Embryonic facial prominence (tissue), 1 donor: ENCODE results near the gene MRFAP1.

Source experiments
- DNase-seq: peaks from one replicate; pipeline ENCODE4 v3.0.0-alpha.2; 2016; ENCODE audit errors: extremely low spot score

Gene MRFAP1

DNA sequence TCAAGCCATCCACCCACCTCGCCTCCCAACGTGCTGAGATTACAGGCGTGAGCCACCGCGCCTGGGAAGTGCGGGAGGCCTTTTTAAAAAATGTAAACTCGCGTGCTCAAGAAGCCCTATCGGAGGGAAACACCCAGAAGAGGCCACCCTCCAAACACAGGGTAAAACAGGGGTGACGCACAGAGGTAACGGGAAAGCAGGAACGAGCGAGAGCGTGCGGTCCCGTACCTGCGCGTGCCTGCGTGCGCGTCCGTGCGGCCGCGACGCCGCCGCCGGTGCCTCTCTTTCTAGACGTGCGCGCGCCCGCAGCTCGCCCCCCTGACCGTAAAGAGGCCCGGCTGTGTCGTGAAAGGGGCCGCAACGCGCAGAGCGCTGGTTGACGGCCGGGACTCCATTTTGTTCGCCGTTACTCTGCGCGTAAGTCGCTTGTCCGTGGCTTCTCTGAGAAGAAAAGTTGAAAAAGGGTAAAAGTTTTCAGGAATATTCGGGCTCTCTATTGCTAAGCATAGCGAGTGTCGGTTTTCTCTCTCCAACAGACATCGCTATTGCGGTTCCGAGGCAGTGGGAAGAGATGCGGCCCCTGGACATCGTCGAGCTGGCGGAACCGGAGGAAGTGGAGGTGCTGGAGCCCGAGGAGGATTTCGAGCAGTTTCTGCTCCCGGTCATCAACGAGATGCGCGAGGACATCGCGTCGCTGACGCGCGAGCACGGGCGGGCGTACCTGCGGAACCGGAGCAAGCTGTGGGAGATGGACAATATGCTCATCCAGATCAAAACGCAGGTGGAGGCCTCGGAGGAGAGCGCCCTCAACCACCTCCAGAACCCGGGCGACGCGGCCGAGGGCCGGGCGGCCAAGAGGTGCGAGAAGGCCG lies at the start of gene MRFAP1:
TSS of gene MRFAP1 (plus strand) at position 394 of the 872 bp plus-strand sequence. CDS start at position 572, 178 bp downstream.
- peak; percentile 91 for DNase-seq

DNA sequence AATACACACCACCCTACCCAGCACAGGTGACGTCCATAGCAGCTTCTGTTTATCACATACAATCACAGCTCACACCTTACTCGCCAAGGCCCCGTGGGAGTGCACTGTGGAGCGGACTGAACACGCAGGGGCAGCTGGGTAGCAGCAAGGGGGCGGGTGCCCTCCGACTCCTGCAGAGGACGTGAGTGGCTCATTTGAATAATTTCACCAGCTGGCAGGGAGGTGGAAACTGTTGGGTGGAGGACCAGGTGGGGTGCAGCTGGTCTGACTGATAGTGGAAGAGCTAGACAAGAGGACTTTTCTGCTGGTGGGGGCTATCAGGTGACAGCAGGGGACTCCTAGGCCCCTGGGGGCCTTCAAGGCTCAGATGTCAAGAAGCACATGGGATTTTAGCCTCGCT lies 49.2 kb upstream of the MRFAP1 start:
- no peak for DNase-seq

- no peak for DNase-seq
Measured at GRCh38 chr4:6591781-6592180, 48.7 kb upstream of the MRFAP1 start.

DNA sequence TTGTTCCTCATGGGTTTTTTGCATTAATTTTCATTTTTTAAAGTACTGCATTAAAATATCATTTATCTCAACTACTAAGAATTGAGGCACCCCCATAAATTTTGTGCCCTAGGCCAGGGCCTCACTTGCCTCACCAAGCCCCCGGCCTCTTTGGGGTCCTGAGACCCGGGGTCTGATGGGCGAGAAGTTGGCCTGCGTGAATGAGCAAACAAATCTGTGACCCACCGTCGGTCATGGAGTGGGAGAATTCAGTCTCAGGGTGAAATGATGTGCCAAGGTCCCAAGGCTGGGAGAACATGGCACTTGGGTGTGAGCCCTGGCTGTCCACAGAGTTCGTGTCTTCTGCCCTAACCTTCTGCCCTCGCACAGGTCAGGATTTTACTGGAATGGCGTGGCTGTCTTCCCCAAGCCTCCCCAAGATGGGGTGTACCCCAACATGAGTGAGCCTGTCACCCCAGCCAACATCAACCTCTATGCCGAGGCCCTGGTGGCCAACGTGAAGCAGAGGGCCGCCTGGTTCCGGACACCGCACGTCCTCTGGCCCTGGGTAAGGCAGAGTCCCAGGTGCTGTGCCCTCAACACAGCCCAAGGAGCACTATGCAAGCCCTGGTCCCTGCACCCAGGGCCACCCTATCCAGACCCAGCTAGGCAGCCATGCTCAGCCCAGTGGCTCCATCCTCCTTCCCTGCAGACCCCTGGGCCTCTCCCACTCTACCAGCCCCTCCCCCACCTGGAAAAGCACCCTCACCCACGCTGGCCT lies 47.5 kb upstream of the MRFAP1 start:
- no peak for DNase-seq

- DNase-seq, result no peak
Measured at GRCh38 chr4:6594341-6594740, 46.1 kb upstream of the MRFAP1 start.

GRCh38 chr4:6594826-6595355 lies 45.6 kb upstream of the MRFAP1 start:
- no peak for DNase-seq

GRCh38 chr4:6595897-6596537 lies 44.5 kb upstream of the MRFAP1 start:
- no peak for DNase-seq

GRCh38 chr4:6596948-6597347 lies 43.5 kb upstream of the MRFAP1 start:
- no peak for DNase-seq

- DNase-seq, result no peak
Measured at GRCh38 chr4:6598127-6598526, 42.4 kb upstream of the MRFAP1 start.

DNA sequence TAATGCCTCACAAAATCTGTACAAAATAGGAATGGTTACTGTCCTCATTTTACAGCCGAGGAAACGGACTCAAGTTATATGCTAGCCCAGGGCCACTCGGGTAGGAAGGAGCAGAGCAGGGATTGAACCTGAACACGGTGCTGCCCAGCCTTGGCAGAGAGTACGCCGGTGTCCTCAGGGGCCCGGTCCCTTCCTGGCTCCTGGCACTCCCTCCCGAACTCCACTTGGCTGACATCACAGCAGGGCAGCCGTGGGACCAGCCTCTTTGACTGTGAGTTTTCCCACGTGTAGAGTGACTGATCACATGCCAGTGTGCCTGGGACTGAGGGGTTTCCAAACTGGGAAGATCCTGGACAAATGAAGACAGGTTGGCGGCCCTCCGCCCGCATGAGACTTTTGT lies 41.8 kb upstream of the MRFAP1 start:
- no peak for DNase-seq

DNA sequence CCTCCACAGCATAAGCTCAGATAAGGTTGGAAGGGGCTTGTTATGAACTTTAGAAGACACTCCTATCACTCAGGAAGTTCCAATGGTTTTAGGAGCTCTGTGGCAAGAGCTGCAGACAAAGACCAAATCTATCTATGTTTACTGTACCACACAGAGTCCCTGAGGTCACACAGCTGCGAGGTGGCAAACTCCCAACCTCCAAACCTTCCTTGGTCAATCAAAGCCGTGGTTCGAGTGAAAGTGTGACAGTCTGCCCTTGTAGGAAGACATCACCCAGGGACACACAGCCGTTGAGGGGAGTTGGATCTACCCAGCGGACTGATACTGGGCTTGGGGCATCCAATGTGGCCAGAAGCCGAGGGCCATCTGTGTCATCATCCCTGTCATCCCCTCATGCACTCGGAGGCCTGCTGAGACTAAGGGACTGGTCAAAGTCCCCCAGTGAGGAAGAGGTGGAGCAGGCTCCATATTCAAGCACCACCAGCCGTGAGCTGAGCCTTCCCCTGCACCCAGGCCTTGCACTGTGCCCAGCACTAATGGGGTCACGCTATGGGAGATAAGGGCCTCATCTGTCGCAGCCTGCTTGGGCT lies 38.7 kb upstream of the MRFAP1 start:
- no peak for DNase-seq

DNA sequence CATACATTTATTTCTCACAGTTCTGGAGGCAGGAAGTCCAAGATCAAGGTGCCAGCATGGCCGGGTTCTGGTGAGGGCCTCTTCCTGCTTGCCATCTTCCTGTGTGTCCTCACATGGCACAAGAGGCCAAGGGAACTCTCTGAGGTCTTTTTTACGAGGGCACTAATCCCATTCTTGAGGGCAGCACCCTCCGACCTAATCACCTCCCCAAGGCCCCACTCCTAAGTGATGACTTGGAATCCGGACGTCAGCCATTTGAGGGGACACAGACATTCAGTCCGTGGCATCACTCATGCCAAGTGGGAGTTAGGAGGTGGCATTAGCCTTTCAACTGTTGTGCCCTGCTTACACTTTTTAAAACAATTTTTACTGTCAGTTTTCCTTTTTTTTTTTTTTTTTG lies 38.2 kb upstream of the MRFAP1 start:
- no peak for DNase-seq

- no peak for DNase-seq
Measured at GRCh38 chr4:6603128-6603527, 37.4 kb upstream of the MRFAP1 start.

GRCh38 chr4:6605114-6605513 lies 35.4 kb upstream of the MRFAP1 start:
- no peak for DNase-seq

GRCh38 chr4:6605605-6606004 lies 34.9 kb upstream of the MRFAP1 start:
- DNase-seq, result no peak

DNA sequence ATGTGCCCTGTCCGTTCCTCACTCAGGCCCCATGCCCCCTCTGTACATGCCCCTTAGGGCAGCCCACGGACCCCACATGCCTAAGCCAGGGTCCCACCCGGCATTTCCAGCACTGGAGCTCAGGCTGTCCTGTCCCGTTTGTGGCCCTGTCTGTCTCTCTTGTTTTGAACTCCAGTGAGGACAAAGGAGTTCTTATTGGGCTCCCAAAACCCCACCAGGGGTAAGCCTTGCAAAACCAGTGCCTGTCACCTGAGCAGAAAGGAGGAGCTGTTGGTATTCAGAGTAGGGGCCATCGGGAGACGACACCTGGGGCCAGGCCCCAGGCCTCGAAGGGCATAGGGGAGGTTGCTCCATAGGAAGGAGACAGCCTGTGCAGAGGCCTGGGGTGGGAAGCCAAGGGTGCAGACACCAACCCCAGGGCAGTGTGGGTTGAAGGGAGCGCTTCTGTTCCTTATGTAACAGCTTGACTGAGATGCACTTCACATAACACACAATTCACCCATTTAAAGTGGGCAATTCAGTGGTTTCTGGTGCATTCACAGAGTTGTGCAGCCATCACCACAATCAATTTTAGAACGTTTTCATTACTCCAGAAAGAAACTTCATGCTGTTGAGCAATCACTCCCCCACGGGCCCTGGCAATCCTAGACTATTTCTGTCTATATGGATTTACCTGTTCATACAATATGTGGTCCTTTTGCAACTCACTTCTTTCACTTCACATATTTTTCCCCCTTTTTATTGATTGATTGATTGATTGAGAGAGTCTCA lies 33.8 kb upstream of the MRFAP1 start:
- no peak for DNase-seq

DNA sequence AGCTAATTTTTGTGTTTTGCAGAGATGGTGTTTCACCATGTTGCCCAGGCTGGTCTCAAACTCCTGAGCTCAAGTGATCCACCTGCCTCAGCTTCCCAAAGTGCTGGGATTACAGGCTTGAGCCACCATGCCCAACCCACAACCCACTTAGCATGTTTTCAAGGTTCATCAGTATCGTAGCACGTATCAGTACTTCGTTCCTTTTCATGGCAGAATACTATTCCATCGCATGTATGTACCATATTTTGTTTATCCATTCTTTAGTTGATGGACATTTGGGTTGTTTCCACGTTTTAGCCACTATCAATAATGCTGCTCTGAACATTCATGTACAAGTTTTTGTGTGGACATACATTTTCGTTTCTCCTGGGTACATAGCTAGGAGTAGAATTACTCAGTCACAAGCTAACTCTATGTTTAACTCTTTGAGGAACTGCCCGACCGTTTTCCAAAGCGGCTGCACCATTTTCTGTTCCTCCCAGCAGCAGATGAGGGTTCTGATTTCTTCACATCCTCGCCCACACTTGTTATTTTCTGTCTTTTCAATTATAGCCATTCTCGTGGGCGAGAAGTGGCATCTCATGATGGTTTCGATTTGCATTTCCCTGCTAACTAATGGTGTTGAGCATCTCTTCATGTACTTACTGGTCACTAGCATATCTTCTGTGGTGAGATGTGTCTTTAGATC lies 33.0 kb upstream of the MRFAP1 start:
- DNase-seq, result no peak

DNA sequence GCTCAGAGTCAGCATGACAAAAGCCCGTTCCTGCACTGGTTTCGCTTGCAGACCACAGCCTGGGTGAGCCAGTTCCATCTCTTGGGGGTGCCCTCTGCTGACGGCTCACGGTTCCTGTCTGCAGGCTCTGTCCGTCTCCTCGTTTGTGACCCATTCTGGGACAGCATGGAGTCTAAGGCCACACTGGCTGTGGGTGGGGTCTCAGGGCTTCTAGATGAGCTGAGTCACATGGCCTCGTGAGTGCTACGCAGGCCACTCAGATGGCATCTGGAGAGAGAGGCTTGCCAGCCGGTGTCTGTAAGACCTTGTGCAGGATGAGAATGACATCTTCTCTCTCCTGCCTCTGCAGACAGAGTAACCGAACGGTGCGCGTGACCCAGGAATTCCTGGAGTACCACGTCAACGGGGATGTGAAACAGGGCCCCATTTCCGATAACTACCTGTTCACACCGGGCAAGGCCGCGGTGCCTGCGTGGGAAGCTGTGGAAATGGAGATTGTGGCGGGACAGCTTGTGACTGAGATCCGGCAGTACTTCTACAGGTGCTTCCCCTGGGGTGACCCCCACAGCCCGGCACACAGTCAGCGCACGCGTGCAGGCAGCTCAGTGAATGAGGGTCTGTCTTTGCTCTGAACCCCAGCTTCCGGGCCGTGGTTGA lies 31.6 kb upstream of the MRFAP1 start:
- DNase-seq, result no peak

DNA sequence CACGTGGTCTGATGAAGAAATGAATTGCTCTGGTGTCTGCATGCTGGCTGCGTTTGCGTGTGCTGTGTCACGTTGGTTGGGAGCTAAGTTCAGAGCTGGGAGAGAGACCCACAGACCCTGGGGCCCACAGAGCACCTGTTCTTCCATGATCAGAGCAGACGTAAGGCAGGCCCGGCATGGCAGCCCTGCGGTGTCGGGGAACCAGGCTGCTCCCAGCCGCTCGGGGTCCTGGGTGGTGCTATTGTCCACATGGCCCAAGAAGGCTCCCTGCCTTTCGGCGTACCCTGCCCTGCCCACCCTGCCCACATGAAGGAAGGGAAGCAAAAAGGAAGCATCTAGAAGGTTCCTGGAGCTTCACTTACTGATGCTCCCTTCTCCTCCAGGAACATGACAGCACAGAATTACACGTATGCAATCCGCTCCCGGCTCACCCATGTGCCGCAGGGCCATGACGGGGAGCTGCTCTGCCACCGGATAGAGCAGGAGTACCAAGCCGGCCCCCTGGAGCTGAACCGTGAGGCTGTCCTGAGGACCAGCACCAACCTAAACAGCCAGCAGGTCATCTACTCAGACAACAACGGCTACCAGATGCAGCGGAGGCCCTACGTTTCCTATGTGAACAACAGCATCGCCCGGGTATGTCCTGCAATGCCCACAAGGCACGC lies 30.9 kb upstream of the MRFAP1 start:
- DNase-seq, result no peak
